T-helper 2 cell treated with Interferon-gamma antibody and Interleukin-4, amounts not matched to agents 100 ng/mL and 5 ng/mL, for 36 hours (primary cell): ENCODE data around the gene SLC5A1. TPM values are rescaled to one million over a fixed set of nuclear protein-coding genes. Genes with fewer than 3 reads are reported as not detected.

Experiments
- intact Hi-C: fragments of 100-400 bp; cut with micrococcal nuclease; formaldehyde crosslinking; loops from one replicate; pipeline ENCODE4 v1.15.1; 2023
- total RNA-seq: library from RNA; stranded (reverse); gene quantifications from 2 replicates; pipeline ENCODE4 v1.2.3, GENCODE V29; 2022

Gene SLC5A1
- total RNA-seq, 1 donor from 2014 or later: not detected

GRCh38 chr22:32083814-32084213, 40.8 kb downstream of the SLC5A1 start:
- intact Hi-C loops: no loop called here

GRCh38 chr22:32088084-32088483, 45.0 kb downstream of the SLC5A1 start:
- intact Hi-C loops: no loop called here

- intact Hi-C loops: no loop called here
These were observed 54.0 kb downstream of the SLC5A1 start for GRCh38 chr22:32097018-32097417.

- intact Hi-C loops: no loop called here
These were observed 54.9 kb downstream of the SLC5A1 start for GRCh38 chr22:32097881-32098499.

GRCh38 chr22:32100711-32101110, 57.6 kb downstream of the SLC5A1 start:
- intact Hi-C loops: no loop called here

GRCh38 chr22:32103658-32104315, 60.7 kb downstream of the SLC5A1 start:
- intact Hi-C loops: no loop called here

- intact Hi-C loops: no loop called here
These were observed 63.9 kb downstream of the SLC5A1 start for GRCh38 chr22:32106930-32107329.

GRCh38 chr22:32112380-32112779, 69.3 kb downstream of the SLC5A1 start:
- intact Hi-C loops: no loop called here

GRCh38 chr22:32119568-32120235, 76.6 kb downstream of the SLC5A1 start:
- intact Hi-C loops: no loop called here

- intact Hi-C loops: no loop called here
These were observed 77.5 kb downstream of the SLC5A1 start for GRCh38 chr22:32120603-32121002.

- intact Hi-C loops: no loop called here
These were observed 79.8 kb downstream of the SLC5A1 start for GRCh38 chr22:32122899-32123298.

GRCh38 chr22:32123657-32124056, 80.6 kb downstream of the SLC5A1 start:
- intact Hi-C loops: no loop called here

GRCh38 chr22:32127904-32128303, 84.8 kb downstream of the SLC5A1 start:
- intact Hi-C loops: no loop called here

- intact Hi-C loops: no loop called here
These were observed 87.4 kb downstream of the SLC5A1 start for GRCh38 chr22:32130464-32130863.

GRCh38 chr22:32132126-32132525, 89.1 kb downstream of the SLC5A1 start:
- intact Hi-C loops: no loop called here

GRCh38 chr22:32132783-32133182, 89.7 kb downstream of the SLC5A1 start:
- intact Hi-C loops: no loop called here

- intact Hi-C loops: loop anchor here (5.0 kb wide), 1 partner anchor 382 kb away; the partner anchor contains the start of genes DEPDC5 and PRR14L
These were observed 91.7 kb downstream of the SLC5A1 start for GRCh38 chr22:32134796-32135195.

GRCh38 chr22:32135958-32136357, 92.9 kb downstream of the SLC5A1 start:
- intact Hi-C loops: loop anchor here (5.0 kb wide), 1 partner anchor 384 kb away; the partner anchor contains the start of genes DEPDC5 and PRR14L

GRCh38 chr22:32136881-32137280, 93.8 kb downstream of the SLC5A1 start:
- intact Hi-C loops: loop anchor here (5.0 kb wide), 1 partner anchor 385 kb away; the partner anchor contains the start of genes DEPDC5 and PRR14L

- intact Hi-C loops: loop anchor here (5.0 kb wide), 1 partner anchor 386 kb away; the partner anchor contains the start of genes DEPDC5 and PRR14L
These were observed 94.8 kb downstream of the SLC5A1 start for GRCh38 chr22:32137731-32138324.

- intact Hi-C loops: loop anchor here (5.0 kb wide), 1 partner anchor 386 kb away; the partner anchor contains the start of genes DEPDC5 and PRR14L
These were observed 95.5 kb downstream of the SLC5A1 start for GRCh38 chr22:32138576-32138975.

GRCh38 chr22:32140688-32141087, 97.6 kb downstream of the SLC5A1 start:
- intact Hi-C loops: loop anchor here (5.0 kb wide), 1 partner anchor 67 kb away; the partner anchor contains the start of gene RFPL2
